Fibroblast of lung (primary cell): Measurements from ENCODE around the gene C1orf232. TPM values are rescaled to one million over a fixed set of nuclear protein-coding genes. Genes with fewer than 3 reads are reported as not detected.

Experiments
- DNase-seq, 2 donors: peaks; one replicate each; pipeline versions ENCODE4 v3.0.0 to v3.0.0-alpha.2; 2010; ENCODE audit warnings: low read depth in 2 of 2
- H2AFZ ChIP-seq: 2 replicates; pipeline ENCODE4 v1.5.1; 2012; ENCODE audit warnings: low read length, control low read depth, inconsistent platforms
- H3K27ac ChIP-seq: 2 replicates; pipeline ENCODE4 v1.5.1; 2011; ENCODE audit warnings: low read length, control low read depth; ENCODE audit not compliant: insufficient read depth
- H3K27me3 ChIP-seq: 2 replicates; pipeline ENCODE4 v1.5.1; 2011; ENCODE audit warnings: mild to moderate bottlenecking, low read length; ENCODE audit not compliant: control insufficient read depth, insufficient read depth
- H3K36me3 ChIP-seq: 2 replicates; pipeline ENCODE4 v1.5.1; 2011; ENCODE audit warnings: low read length; ENCODE audit not compliant: control insufficient read depth, insufficient read depth
- H3K4me1 ChIP-seq: 2 replicates; pipeline ENCODE4 v1.5.1; 2011; ENCODE audit warnings: low read length; ENCODE audit not compliant: control insufficient read depth, insufficient read depth; ENCODE audit errors: extremely low read depth
- H3K4me2 ChIP-seq: 2 replicates; pipeline ENCODE4 v1.5.1; 2011; ENCODE audit warnings: low read length, control low read depth; ENCODE audit not compliant: insufficient read depth; ENCODE audit errors: extremely low read depth
- H3K4me3 ChIP-seq, 4 experiments: fragments of 200-600 bp in 1 of 4; sonication (generic) in 1 of 4; replicated peaks in 1 of 4; 2 replicates each; pipeline ENCODE4 v1.5.1; 2011 to 2016; ENCODE audit warnings: low read length in 4 of 4, low read depth in 3 of 4, mild to moderate bottlenecking in 3 of 4, control low read depth in 2 of 4, inconsistent platforms in 1 of 4, mixed read lengths in 1 of 4; ENCODE audit not compliant: insufficient read depth in 1 of 4; ENCODE audit errors: control extremely low read depth in 1 of 4
- H3K79me2 ChIP-seq: 2 replicates; pipeline ENCODE4 v1.5.1; 2012; ENCODE audit warnings: mild to moderate bottlenecking, low read length, inconsistent platforms; ENCODE audit not compliant: control insufficient read depth, insufficient read depth
- H3K9ac ChIP-seq: 2 replicates; pipeline ENCODE4 v1.5.1; 2011; ENCODE audit warnings: mild to moderate bottlenecking, low read length, control low read depth; ENCODE audit not compliant: insufficient read depth
- H3K9me3 ChIP-seq: 2 replicates; pipeline ENCODE4 v1.5.1; 2012; ENCODE audit warnings: low read depth, low read length; ENCODE audit not compliant: control insufficient read depth, insufficient read depth
- H4K20me1 ChIP-seq: 2 replicates; pipeline ENCODE4 v1.5.1; 2011; ENCODE audit warnings: low read length; ENCODE audit not compliant: control insufficient read depth, insufficient read depth; ENCODE audit errors: extremely low read depth
- CTCF ChIP-seq, 2 donors: IDR thresholded peaks in 1 of 2; conservative IDR thresholded peaks in 1 of 2; 1 replicate in 1 of 2; 2 replicates in 1 of 2; pipeline ENCODE4 v1.5.1; 2011 to 2012; ENCODE audit warnings: low read length in 2 of 2, control low read depth in 1 of 2, inconsistent platforms in 1 of 2, low read depth in 1 of 2, mild to moderate bottlenecking in 1 of 2
- EZH2 ChIP-seq: IDR thresholded peaks from 2 replicates; pipeline ENCODE4 v1.5.1; 2012; ENCODE audit warnings: low read length, control low read depth, mild to moderate bottlenecking; ENCODE audit errors: missing control alignments
- polyA plus RNA-seq, 2 donors: library from polyadenylated mRNA; depleted of rRNA in 1 of 2; stranded (reverse) in 1 of 2; unstranded in 1 of 2; fragments of >200 nt; gene quantifications; 2 replicates each; pipeline ENCODE4 v1.2.1, GENCODE V29; 2011 to 2012; ENCODE audit warnings: missing spikeins in 1 of 2
- total RNA-seq: library from RNA; depleted of rRNA; stranded (reverse); fragments of >200 nt; gene quantifications from 2 replicates; pipeline ENCODE4 v1.2.1, GENCODE V29; 2014

Gene C1orf232
- total and polyA plus RNA-seq, 2 donors (not counting 1 experiment from before 2014, with no cell fraction given), result not detected

DNA sequence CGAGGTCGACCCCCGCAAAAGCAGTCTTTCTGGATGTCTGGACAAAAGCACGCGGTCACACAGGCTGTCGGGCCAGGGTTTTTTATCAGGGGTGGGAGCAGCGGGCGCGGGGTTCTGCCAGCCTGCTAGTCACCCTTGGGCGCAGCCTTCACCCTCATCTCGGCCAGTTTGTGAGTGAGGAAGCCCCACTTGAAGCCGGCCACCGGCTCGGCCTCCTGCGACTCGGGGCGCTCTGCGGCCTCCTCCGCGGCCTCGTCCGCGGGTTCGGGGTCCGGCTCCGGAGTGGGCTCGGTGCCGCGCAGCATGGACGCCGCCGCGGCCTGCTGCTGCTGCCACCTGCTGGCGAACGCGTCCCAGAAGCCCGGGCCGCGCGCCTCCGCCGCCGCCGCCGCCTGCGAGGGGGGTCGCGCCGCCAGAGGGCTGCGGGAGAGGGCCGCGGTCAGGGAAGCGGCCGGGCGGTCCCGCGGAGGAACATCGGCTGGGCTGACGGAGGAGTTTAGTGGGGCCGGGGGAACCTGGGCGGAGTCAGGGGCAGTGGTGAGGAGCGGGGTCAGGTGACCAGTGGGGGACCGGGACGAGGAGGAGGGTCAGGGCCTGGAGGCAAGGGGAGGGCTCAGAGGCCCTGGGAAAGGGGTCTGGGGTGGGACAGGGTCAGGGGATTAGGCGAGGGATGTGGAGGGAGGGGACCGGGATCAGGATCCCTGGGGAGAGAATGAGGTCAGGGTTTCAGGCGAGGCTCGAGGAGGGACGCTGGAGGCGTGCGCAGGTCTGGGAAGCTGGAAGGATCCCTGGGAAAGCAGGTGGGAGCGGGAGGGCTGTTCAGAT lies 4.5 kb downstream of the C1orf232 start:
- Histone ChIP-seq H4K20me1 (no peaks in the 10 kb centered on the region), H3K4me2 (peak overlapping the region; percentile 58), H2AFZ (no peak overlapping the region), H3K4me3 (peak overlapping the region in 3 of 4 experiments; percentile 8 to 36 (median 19)), H3K36me3 (no peaks in the 10 kb centered on the region), H3K79me2 (no peaks in the 10 kb centered on the region), H3K9ac (no peak overlapping the region), H3K27me3 (no peaks in the 10 kb centered on the region), H3K9me3 (no peaks in the 10 kb centered on the region), H3K4me1 (peaks cover 2% of the 10 kb centered on the region), H3K27ac (no peak overlapping the region)
- TF ChIP-seq EZH2 (peak; percentile 20), CTCF (conservative IDR thresholded peaks at IDR 0.05 in 1 of 2, IDR thresholded peaks at IDR 0.05 in 1 of 2; ENCODE audit: low read depth in 1 of 2, low read length in 2 of 2) (peak; percentile 24)
- no peak for DNase-seq

- Histone ChIP-seq H4K20me1 (no peaks in the 10 kb centered on the region), H3K4me2 (peak overlapping the region; percentile 58), H3K9me3 (no peaks in the 10 kb centered on the region), H3K36me3 (no peaks in the 10 kb centered on the region), H3K9ac (no peak overlapping the region), H2AFZ (no peak overlapping the region), H3K4me3 (peak overlapping the region in 1 of 4 experiments; percentile 36), H3K79me2 (no peaks in the 10 kb centered on the region), H3K27ac (no peak overlapping the region), H3K4me1 (peaks cover 2% of the 10 kb centered on the region), H3K27me3 (no peaks in the 10 kb centered on the region)
- no peak for DNase-seq
- TF ChIP-seq EZH2, result no peak
- no peak for TF ChIP-seq CTCF (conservative IDR thresholded peaks at IDR 0.05 in 1 of 2, IDR thresholded peaks at IDR 0.05 in 1 of 2; ENCODE audit: low read depth in 1 of 2, low read length in 2 of 2)
Observed at GRCh38 chr1:26163684-26164035, 5.1 kb downstream of the C1orf232 start.

- no peak overlapping the region for H3K27ac ChIP-seq
- H3K4me1 ChIP-seq, result peaks cover 2% of the 10 kb centered on the region
- no peak for TF ChIP-seq CTCF (conservative IDR thresholded peaks at IDR 0.05 in 1 of 2, IDR thresholded peaks at IDR 0.05 in 1 of 2; ENCODE audit: low read depth in 1 of 2, low read length in 2 of 2)
- no peak for TF ChIP-seq EZH2
- H2AFZ ChIP-seq, result peak overlapping the region; percentile 34
- no peaks in the 10 kb centered on the region for H3K79me2 ChIP-seq
- no peaks in the 10 kb centered on the region for H3K36me3 ChIP-seq
- H3K9ac ChIP-seq, result no peak overlapping the region
- H4K20me1 ChIP-seq, result no peaks in the 10 kb centered on the region
- no peaks in the 10 kb centered on the region for H3K9me3 ChIP-seq
- H3K4me3 ChIP-seq, result peak overlapping the region in 3 of 4 experiments; percentile 5 to 45 (median 7)
- peak overlapping the region; percentile 80 for H3K4me2 ChIP-seq
- DNase-seq, result no peak
- peaks cover 3% of the 10 kb centered on the region for H3K27me3 ChIP-seq
Observed at GRCh38 chr1:26162220-26162709, 6.5 kb downstream of the C1orf232 start.
